ENCODE data around the gene SLC51A. TPM values are rescaled to one million over a fixed set of nuclear protein-coding genes. Genes with fewer than 3 reads are reported as not detected.

The SLC51A gene
- total and polyA plus RNA-seq, 2 donors (not counting 1 experiment from before 2014, with no cell fraction given) = not detected

DNA sequence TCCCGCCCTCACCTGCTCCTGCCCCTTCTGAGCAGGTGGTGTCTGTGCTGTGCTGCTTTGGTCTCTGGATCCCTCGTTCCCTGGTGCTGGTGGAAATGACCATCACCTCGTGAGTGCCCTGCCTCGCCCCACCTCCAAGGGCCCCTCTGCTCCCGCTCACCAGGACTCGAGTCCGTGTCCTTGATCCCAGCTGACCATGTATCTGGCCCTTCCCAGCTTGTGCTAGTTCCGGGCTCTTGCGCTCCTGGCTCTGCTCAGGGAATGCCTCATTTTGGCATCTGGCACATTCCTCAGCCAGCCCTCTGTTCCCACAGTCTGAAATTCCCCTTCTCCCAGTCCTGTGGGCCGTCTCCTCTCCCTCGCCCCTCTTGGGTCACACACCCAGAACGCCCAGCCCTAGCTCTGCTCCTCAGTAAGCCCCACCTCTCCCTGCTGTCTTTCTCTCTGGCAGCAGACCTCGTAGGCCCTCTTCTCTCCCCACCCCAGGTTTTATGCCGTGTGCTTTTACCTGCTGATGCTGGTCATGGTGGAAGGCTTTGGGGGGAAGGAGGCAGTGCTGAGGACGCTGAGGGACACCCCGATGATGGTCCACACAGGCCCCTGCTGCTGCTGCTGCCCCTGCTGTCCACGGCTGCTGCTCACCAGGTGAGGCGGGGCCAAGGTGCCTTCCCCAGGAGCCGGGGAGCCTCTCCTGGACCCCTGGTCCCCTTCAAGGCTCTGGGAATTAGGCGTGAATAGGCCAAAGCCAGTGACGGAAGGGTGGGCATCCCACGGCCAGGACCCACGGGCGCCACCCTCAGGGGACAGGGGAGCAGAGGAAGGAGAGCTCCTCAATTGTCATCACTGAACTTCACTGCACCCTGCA, 11.5 kb downstream of the SLC51A start:
- no peak for DNase-seq

More for the DNA sequence above, 11.5 kb downstream of the SLC51A start:
- TF ChIP-seq, protein P1, sequence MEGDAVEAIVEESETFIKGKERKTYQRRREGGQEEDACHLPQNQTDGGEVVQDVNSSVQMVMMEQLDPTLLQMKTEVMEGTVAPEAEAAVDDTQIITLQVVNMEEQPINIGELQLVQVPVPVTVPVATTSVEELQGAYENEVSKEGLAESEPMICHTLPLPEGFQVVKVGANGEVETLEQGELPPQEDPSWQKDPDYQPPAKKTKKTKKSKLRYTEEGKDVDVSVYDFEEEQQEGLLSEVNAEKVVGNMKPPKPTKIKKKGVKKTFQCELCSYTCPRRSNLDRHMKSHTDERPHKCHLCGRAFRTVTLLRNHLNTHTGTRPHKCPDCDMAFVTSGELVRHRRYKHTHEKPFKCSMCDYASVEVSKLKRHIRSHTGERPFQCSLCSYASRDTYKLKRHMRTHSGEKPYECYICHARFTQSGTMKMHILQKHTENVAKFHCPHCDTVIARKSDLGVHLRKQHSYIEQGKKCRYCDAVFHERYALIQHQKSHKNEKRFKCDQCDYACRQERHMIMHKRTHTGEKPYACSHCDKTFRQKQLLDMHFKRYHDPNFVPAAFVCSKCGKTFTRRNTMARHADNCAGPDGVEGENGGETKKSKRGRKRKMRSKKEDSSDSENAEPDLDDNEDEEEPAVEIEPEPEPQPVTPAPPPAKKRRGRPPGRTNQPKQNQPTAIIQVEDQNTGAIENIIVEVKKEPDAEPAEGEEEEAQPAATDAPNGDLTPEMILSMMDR (IDR thresholded peaks at IDR 0.05) = no peak
- TF ChIP-seq EZH2 (IDR thresholded peaks at IDR 0.05; ENCODE audit: borderline replicate concordance, insufficient read depth, low read depth, low read length, poor library complexity, severe bottlenecking) = no peak
- no peak overlapping the region for H3K27ac Mint-ChIP-seq
- no peak overlapping the region for H3K4me3 Mint-ChIP-seq
- no peak overlapping the region for H3K4me3 ChIP-seq (ENCODE audit: control extremely low read depth in 1 of 5, extremely low read depth in 1 of 5, insufficient read depth in 1 of 5, low read depth in 2 of 5, low read length in 4 of 5)
- H3K9me3 ChIP-seq (ENCODE audit: control extremely low read depth in 1 of 3, control insufficient read depth in 2 of 3, insufficient read depth in 1 of 3, low read length in 2 of 3) = no peaks in the 10 kb centered on the region
- no peak overlapping the region for H3K27ac ChIP-seq (ENCODE audit: low read length in 2 of 2)
- no peaks in the 10 kb centered on the region for H4K20me1 ChIP-seq (ENCODE audit: control insufficient read depth, insufficient read depth, low read length, poor library complexity, severe bottlenecking)
- H3K9ac ChIP-seq (ENCODE audit: low read length) = no peak overlapping the region
- H3K79me2 ChIP-seq (ENCODE audit: control insufficient read depth, insufficient read depth, low read length) = no peaks in the 10 kb centered on the region
- no peaks in the 10 kb centered on the region for H3K27me3 ChIP-seq (replicated peaks in 1 of 4; ENCODE audit: control extremely low read depth in 1 of 4, control insufficient read depth in 3 of 4, insufficient read depth in 4 of 4, low read length in 3 of 4)
- ChIA-PET CTCF (interaction anchor here (0.6 kb wide), 1 partner anchor 73 kb away, joined by 3 read pairs; no protein-coding TSS in a partner anchor), POLR2A (no interaction called here)
- intact Hi-C loops (cut with micrococcal nuclease) = no loop called here
- H3K4me2 ChIP-seq (replicated peaks; ENCODE audit: low read depth, low read length, poor library complexity, severe bottlenecking) = no peak overlapping the region
- H3K9me3 Mint-ChIP-seq (ENCODE audit: insufficient read depth) = no peaks in the 10 kb centered on the region
- no peak for ATAC-seq (ENCODE audit: low read depth)
- 84% methylated on average over 22 of the region's 24 CpGs for WGBS (ENCODE audit: insufficient coverage)
- no peaks in the 10 kb centered on the region for H3K27me3 Mint-ChIP-seq
- H3K4me1 ChIP-seq (ENCODE audit: control insufficient read depth in 2 of 2, insufficient read depth in 2 of 2, low read length in 2 of 2) = peaks cover 0 to 5% of the 10 kb centered on the region in 2 donors
- H2AFZ ChIP-seq (ENCODE audit: insufficient read depth, low read depth, low read length, poor library complexity, severe bottlenecking) = no peak overlapping the region
- peaks cover 5% of the 10 kb centered on the region for H3K4me1 Mint-ChIP-seq
- no peaks in the 10 kb centered on the region for H3K36me3 ChIP-seq (replicated peaks in 1 of 2; ENCODE audit: control extremely low read depth in 1 of 2, control insufficient read depth in 1 of 2, extremely low read depth in 1 of 2, insufficient read depth in 2 of 2, low read length in 1 of 2)

All from B cell (primary cell).